GM21619 (cell line): ENCODE measurements around the gene TNRC6C.

ENCODE experiments used
- ATAC-seq: cut with Tn5 transposase; IDR thresholded peaks from one replicate; pipeline ENCODE4 v1.9.1; 2021; ENCODE audit not compliant: unreplicated experiment

TNRC6C gene

GRCh38 chr17:78123258-78123929, 164.9 kb downstream of the TNRC6C start:
- ATAC-seq: no peak

DNA sequence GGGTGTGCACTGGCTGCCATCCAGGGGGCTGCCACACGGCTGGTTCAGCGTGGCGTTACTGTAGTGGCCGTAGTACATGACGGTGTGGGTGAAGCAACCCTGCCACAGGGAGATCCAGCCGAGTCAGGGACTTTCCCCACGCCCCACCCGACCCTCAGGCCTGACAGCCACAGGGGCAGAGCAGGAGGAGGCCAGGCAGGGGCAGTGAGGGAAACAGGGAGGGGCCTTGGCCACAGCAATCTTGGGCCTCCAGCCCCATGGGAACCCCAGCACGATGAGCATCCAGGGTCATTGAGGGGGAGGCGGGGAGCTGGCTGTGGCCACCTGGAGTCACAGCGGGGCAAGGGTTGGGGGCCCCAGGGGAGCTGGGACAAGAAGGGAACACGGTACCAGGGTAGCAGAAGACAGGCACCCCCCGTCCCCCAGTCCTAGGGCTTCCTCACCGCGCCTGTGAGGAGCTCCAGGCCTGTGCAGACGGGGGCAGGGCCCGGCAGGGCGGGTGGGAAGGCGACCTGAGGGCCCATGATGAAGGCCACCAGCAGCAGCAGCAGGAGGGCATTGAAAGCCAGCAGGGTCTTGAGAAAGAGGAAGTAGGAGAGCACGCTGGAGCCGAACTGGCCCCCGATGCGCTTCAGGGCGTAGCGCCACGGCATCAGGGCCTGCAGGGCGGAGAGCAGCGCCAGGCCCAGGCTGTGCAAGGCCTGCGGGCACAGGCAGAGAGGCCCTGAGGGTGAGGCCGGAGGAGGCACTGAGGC, 165.8 kb downstream of the TNRC6C start:
- ATAC-seq: no peak

DNA sequence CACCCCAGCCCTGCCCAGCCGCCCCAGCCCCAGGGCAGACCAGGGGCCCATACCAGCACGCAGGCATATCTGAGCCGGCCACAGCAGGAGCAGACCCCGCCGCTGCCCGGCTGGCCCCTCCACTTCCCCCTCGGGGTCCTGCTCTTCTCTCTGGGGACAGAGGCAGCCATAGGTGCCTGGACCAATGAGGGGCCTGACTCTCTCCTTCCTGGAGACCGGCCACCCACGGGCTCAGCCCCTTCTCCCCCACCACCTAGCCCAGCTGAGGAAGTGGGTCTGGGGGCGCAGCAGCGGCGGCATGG, 166.3 kb downstream of the TNRC6C start:
- no peak for ATAC-seq

- ATAC-seq: no peak
Measured at GRCh38 chr17:78125138-78125913, 166.8 kb downstream of the TNRC6C start.

GRCh38 chr17:78125976-78126894, 167.7 kb downstream of the TNRC6C start:
- ATAC-seq: no peak

- ATAC-seq: no peak
Measured at GRCh38 chr17:78126895-78127238, 168.4 kb downstream of the TNRC6C start.

- no peak for ATAC-seq
Measured at GRCh38 chr17:78127239-78127887, 168.9 kb downstream of the TNRC6C start.

- ATAC-seq: no peak
Measured at GRCh38 chr17:78127888-78128550, 169.5 kb downstream of the TNRC6C start.

GRCh38 chr17:78128551-78129350, 170.2 kb downstream of the TNRC6C start, which contains the start of gene TMC6:
TMC6 (minus strand) TSS chr17:78128755; CDS start chr17:78126832, 1,923 bp downstream.
- no peak for ATAC-seq

- ATAC-seq: no peak
Measured at GRCh38 chr17:78129351-78130089, 171.0 kb downstream of the TNRC6C start.

GRCh38 chr17:78130090-78130436, 171.6 kb downstream of the TNRC6C start:
- ATAC-seq: no peak

- no peak for ATAC-seq
Measured at GRCh38 chr17:78130437-78131101, 172.1 kb downstream of the TNRC6C start, which contains the start of gene TMC8. TMC8 (plus strand) TSS chr17:78130771; CDS start chr17:78131589, 818 bp downstream.

GRCh38 chr17:78131172-78132083, 172.9 kb downstream of the TNRC6C start:
- no peak for ATAC-seq

DNA sequence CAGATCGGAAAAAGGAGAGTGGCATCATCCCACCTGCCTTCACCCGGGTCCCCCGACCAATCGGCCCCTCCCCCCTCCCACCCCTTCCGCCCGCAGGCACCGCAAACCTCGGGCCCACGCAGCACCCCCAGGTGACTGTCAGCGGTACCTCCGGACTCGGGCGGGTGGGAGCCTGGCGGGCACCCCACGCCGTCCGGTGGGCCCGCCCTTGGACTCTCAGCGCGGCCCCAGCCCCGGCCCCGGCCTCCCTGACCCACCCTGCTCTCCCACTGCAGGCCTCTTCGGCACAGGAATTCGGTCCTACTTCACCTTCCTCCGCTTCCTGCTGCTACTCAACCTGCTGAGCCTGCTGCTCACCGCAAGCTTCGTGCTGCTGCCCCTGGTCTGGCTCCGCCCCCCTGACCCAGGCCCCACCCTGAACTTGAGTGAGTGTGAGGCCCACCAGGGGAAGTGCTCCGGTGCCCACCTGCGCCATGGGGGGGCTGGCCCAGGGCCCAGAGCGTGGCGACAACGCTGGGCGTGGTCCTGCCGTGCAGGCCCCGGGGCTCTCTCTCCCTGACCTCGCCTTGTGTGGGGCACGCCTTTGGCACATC, 173.7 kb downstream of the TNRC6C start:
- no peak for ATAC-seq

- no peak for ATAC-seq
Measured at GRCh38 chr17:78132767-78133178, 174.3 kb downstream of the TNRC6C start.

- ATAC-seq: no peak
Measured at GRCh38 chr17:78133179-78133951, 174.9 kb downstream of the TNRC6C start.
